ENCODE results near the gene NHEJ1. TPM values are rescaled to one million over a fixed set of nuclear protein-coding genes. Genes with fewer than 3 reads are reported as not detected.

NHEJ1 gene
- total and polyA plus RNA-seq, 2 of the 13 experiments (the other 11 are each of a cell fraction or from before 2014, with no cell fraction given), result 30.0 to 30.7 TPM

DNA sequence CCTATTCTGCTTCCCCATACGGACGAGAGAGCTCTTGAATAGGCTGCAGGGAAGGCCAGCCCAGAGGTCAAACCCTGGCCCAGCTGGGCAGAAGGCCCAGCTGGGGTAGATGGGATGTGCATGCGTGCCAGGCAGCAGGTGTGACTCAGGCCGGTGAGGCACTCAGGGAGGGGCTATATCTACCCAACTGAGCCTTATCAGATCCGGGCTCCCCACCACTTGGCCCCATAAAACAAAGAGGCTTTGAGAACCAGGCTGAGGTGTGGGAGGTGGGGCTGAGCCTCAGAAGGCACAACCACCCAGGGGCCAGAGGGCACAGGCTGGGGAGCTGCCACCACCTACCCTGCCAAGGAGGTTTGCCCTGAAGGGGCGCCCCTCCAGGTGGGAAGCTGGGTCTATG is 111.3 kb downstream of the NHEJ1 start:
- Histone ChIP-seq H3K27me3 (ENCODE audit: control insufficient read depth in 1 of 2, insufficient read depth in 2 of 2, low read length in 2 of 2) (peaks cover 0 to 7% of the 10 kb centered on the region in 2 experiments; a peak in 2 of 5 replicates), H3K4me1 (ENCODE audit: insufficient read depth, low read length) (peaks cover 11% of the 10 kb centered on the region), H4K20me1 (ENCODE audit: insufficient read depth, low read length) (no peaks in the 10 kb centered on the region), H3K9me3 (ENCODE audit: low read length) (no peaks in the 10 kb centered on the region), H2AFZ (ENCODE audit: low read length) (no peak overlapping the region), H3K36me3 (replicated peaks in 1 of 2; ENCODE audit: control insufficient read depth in 1 of 2, insufficient read depth in 2 of 2, low read length in 2 of 2) (no peaks in the 10 kb centered on the region), H3K79me2 (ENCODE audit: insufficient read depth, low read length) (no peaks in the 10 kb centered on the region), H3K4me3 (replicated peaks in 1 of 3; ENCODE audit: insufficient read depth in 1 of 3, low read depth in 2 of 3, low read length in 3 of 3) (no peak overlapping the region), H3K9ac (ENCODE audit: insufficient read depth, low read depth, low read length) (no peak overlapping the region), H3K27ac (ENCODE audit: extremely low read length, insufficient read depth, low read length) (no peak overlapping the region), H3K4me2 (ENCODE audit: low read depth, low read length) (no peak overlapping the region)
- FAIRE-seq (no peak), ATAC-seq (no peak), DNase-seq (ENCODE audit: low spot score) (no peak)
- BruUV-seq (replicated peaks), result no TSS peak
- WGBS (ENCODE audit: low lambda C conversion rate), result 1% methylated on average over 5 of the region's 6 CpGs
- intact Hi-C loops (cut with micrococcal nuclease; ENCODE audit: unreplicated experiment), result no loop called here
- in situ Hi-C loops (cut with HindIII; ENCODE audit: extremely low pct_ligation_motif_present, low pct_unique_long_range_greater_than_20kb), result no loop called here
- TF ChIP-seq PATZ1 (CRISPR knock-in tag; IDR thresholded peaks at IDR 0.05) (peak; percentile 47; the same call in 1 of the 2 replicates), HNRNPL (IDR thresholded peaks at IDR 0.05; ENCODE audit: low read depth, low read length) (peak; percentile 100), RBFOX2 (IDR thresholded peaks at IDR 0.05; ENCODE audit: low read depth, low read length) (0 out of 2 replicates have a peak, but pooled peaks have one; percentile 34), RFX5 (IDR thresholded peaks at IDR 0.05; ENCODE audit: low read depth, low read length) (no peak), PAF1 (CRISPR knock-in tag; IDR thresholded peaks at IDR 0.05) (no peak)
- TF ChIP-seq, protein P1, sequence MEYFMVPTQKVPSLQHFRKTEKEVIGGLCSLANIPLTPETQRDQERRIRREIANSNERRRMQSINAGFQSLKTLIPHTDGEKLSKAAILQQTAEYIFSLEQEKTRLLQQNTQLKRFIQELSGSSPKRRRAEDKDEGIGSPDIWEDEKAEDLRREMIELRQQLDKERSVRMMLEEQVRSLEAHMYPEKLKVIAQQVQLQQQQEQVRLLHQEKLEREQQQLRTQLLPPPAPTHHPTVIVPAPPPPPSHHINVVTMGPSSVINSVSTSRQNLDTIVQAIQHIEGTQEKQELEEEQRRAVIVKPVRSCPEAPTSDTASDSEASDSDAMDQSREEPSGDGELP (IDR thresholded peaks at IDR 0.05; ENCODE audit: borderline replicate concordance, low read depth), result peak; percentile 40; the same call in 1 of the 2 replicates
- POLR2A ChIA-PET, result no interaction called here
- CTCF ChIA-PET (ENCODE audit: low intra/inter-chr PET ratio, low total read pairs), result no interaction called here

Data from HepG2 (cell line).